HTR-8/SVneo (cell line): ENCODE results near the gene ARL4C.

Experiments
- DNase-seq: peaks from one replicate; pipeline ENCODE4 v3.0.0; 2011; ENCODE audit warnings: low spot score, mixed read lengths; ENCODE audit not compliant: insufficient read length
- FAIRE-seq: peaks from 2 replicates; lab custom pipeline; 2011; peaks lifted over from hg19 to GRCh38; lab: Jason Lieb, UNC

ARL4C gene

GRCh38 chr2:234496835-234497593, at the start of gene ARL4C:
TSS of gene ARL4C (minus strand) at chr2:234497081. CDS start at chr2:234496586, 495 bp downstream.
- FAIRE-seq (no peak), DNase-seq (peak; percentile 65)

- peak; percentile 82 for DNase-seq
- peak; percentile 60 for FAIRE-seq
Observed at GRCh38 chr2:234544659-234545611, 48.1 kb upstream of the ARL4C start.

- no peak for FAIRE-seq
- no peak for DNase-seq
Observed at GRCh38 chr2:234542742-234543141, 45.9 kb upstream of the ARL4C start.

- no peak for FAIRE-seq
- no peak for DNase-seq
Observed at GRCh38 chr2:234537929-234538328, 41.0 kb upstream of the ARL4C start.

- no peak for DNase-seq
- FAIRE-seq = no peak
Observed at GRCh38 chr2:234536178-234536965, 39.5 kb upstream of the ARL4C start.

- FAIRE-seq = no peak
- no peak for DNase-seq
Observed at GRCh38 chr2:234535464-234535863, 38.6 kb upstream of the ARL4C start.

GRCh38 chr2:234534515-234534914, 37.6 kb upstream of the ARL4C start:
- no peak for FAIRE-seq
- DNase-seq = no peak

- DNase-seq = no peak
Observed at GRCh38 chr2:234533626-234534025, 36.7 kb upstream of the ARL4C start.

GRCh38 chr2:234528410-234529148, 31.7 kb upstream of the ARL4C start:
- DNase-seq = no peak
- FAIRE-seq = no peak

More at GRCh38 chr2:234533626-234534025, 36.7 kb upstream of the ARL4C start:
- no peak for FAIRE-seq

GRCh38 chr2:234526711-234527110, 29.8 kb upstream of the ARL4C start:
- FAIRE-seq (no peak), DNase-seq (no peak)

GRCh38 chr2:234521536-234521935, 24.7 kb upstream of the ARL4C start:
- no peak for FAIRE-seq
- no peak for DNase-seq

- DNase-seq (no peak), FAIRE-seq (no peak)
Observed at GRCh38 chr2:234518986-234519642, 22.2 kb upstream of the ARL4C start.

- FAIRE-seq = no peak
- DNase-seq = no peak
Observed at GRCh38 chr2:234517971-234518370, 21.1 kb upstream of the ARL4C start.

- DNase-seq (no peak), FAIRE-seq (no peak)
Observed at GRCh38 chr2:234514873-234515638, 18.2 kb upstream of the ARL4C start.

- DNase-seq (no peak), FAIRE-seq (no peak)
Observed at GRCh38 chr2:234514099-234514498, 17.2 kb upstream of the ARL4C start.

GRCh38 chr2:234512884-234513669, 16.2 kb upstream of the ARL4C start:
- no peak for DNase-seq
- no peak for FAIRE-seq

GRCh38 chr2:234502919-234503285, 6.0 kb upstream of the ARL4C start:
- FAIRE-seq = no peak
- DNase-seq = no peak
